Measurements from ENCODE around the gene ZNF385B.

ZNF385B gene

DNA sequence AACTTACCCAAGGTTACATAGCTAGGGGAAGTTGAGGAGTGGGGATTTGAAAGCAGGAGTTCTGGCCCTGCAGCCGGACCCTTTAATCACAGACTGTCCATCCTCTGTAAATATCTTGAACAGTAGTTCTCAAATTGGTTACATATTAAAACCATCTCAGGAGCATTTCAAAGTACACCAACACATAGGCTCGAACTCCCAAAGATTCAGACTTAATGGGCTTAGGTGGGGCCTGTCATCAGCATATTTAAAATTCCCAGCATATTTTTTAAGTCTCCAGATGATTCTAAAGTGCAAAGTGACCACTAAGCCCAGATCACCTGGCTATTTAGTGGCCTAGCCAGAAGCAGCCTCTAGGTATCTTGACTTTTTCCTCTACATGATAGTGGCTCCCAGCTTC, 192.2 kb downstream of the ZNF385B start:
- H3K4me1 ChIP-seq (ENCODE audit: insufficient read depth, low read length, severe bottlenecking), result no peaks in the 10 kb centered on the region
- no peak overlapping the region for H3K9ac ChIP-seq (ENCODE audit: low read length)
- no peak overlapping the region for H3K4me2 ChIP-seq (ENCODE audit: low read length)
- H3K27ac ChIP-seq (ENCODE audit: low read depth, low read length, poor library complexity, severe bottlenecking), result no peak overlapping the region
- no peak overlapping the region for H3K4me3 ChIP-seq (ENCODE audit: low read depth, low read length, poor library complexity, severe bottlenecking)
- no peaks in the 10 kb centered on the region for H3K79me2 ChIP-seq (ENCODE audit: insufficient read depth, low read length)
- H3K27me3 ChIP-seq (ENCODE audit: insufficient read depth, low read length), result no peaks in the 10 kb centered on the region
- TF ChIP-seq EZH2 (IDR thresholded peaks at IDR 0.05; ENCODE audit: borderline replicate concordance, low read length), result no peak
- TF ChIP-seq, protein P1, sequence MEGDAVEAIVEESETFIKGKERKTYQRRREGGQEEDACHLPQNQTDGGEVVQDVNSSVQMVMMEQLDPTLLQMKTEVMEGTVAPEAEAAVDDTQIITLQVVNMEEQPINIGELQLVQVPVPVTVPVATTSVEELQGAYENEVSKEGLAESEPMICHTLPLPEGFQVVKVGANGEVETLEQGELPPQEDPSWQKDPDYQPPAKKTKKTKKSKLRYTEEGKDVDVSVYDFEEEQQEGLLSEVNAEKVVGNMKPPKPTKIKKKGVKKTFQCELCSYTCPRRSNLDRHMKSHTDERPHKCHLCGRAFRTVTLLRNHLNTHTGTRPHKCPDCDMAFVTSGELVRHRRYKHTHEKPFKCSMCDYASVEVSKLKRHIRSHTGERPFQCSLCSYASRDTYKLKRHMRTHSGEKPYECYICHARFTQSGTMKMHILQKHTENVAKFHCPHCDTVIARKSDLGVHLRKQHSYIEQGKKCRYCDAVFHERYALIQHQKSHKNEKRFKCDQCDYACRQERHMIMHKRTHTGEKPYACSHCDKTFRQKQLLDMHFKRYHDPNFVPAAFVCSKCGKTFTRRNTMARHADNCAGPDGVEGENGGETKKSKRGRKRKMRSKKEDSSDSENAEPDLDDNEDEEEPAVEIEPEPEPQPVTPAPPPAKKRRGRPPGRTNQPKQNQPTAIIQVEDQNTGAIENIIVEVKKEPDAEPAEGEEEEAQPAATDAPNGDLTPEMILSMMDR (IDR thresholded peaks at IDR 0.05; ENCODE audit: low read length), result no peak
- H3K9me2 ChIP-seq (ENCODE audit: low read depth, low read length), result no peaks in the 10 kb centered on the region
- H3K9me3 ChIP-seq (ENCODE audit: low read length), result no peaks in the 10 kb centered on the region
- no peak overlapping the region for H2AFZ ChIP-seq (ENCODE audit: low read length)
- H3F3A ChIP-seq (ENCODE audit: insufficient read depth, low read length), result no peaks in the 10 kb centered on the region
- H4K20me1 ChIP-seq (ENCODE audit: insufficient read depth, low read length), result no peaks in the 10 kb centered on the region
- H3K36me3 ChIP-seq (ENCODE audit: insufficient read depth, low read length), result no peaks in the 10 kb centered on the region

DNA sequence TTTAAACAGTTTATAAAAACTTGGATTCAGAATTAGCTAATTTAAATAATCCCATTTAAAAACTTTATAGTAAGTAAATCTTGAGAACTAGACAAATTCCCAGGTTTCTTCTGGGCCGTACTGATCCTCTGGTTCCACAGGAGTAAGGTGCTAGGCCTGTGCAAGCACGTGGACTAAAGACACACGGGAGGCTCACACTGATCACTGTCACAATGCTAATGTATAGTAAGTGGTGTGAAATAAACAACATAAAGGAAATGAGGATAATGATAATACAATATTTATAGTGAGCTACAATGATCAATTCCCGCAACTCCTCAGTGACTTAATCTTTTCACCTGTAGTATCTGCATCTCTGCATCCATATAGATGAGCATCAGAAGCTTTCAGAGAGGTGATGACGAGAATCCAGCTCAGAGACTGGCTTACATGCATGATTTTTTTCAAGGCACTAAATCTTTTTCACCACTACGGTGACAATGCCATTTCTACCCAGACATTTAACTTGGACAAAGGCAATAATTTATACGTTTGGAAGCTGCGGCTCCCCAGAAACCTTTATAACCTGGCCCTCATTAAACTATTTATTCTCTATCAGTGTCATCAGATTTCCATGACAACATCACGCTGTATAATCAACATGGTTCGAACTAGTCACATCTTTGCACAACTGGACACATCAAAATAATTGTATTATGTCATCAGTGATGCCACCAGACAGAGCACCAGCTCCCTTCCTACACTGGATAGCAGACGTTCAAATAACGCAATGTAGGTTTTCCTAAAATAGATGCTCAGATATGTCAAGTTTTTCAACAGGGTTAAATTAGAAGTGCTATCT, 196.2 kb downstream of the ZNF385B start:
- H2AFZ ChIP-seq (ENCODE audit: low read length), result no peak overlapping the region

DNA sequence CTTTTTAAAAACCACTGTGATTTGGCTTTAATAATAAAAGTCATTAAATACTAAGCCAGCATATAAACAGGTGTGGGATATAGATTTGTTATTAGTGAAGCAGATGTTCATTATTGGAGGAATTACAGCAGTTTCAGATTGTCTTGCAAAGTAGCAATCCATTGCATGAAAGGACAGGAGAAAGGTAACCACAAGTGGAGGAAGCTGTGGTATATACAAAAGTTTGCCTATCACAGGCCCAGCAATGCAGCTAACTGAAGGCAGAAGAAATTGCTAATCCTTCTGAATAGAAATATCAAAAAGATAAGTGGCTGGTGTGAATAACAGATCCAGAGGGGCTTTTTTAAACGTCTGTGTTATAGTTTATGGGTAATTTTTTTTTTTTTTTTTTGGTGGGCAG, 199.4 kb downstream of the ZNF385B start:
- Histone ChIP-seq H3K36me3 (ENCODE audit: insufficient read depth, low read length) (no peaks in the 10 kb centered on the region), H3K79me2 (ENCODE audit: insufficient read depth, low read length) (no peaks in the 10 kb centered on the region), H3K27me3 (ENCODE audit: insufficient read depth, low read length) (no peaks in the 10 kb centered on the region), H2AFZ (ENCODE audit: low read length) (no peak overlapping the region), H3K4me3 (ENCODE audit: low read depth, low read length, poor library complexity, severe bottlenecking) (no peak overlapping the region), H3K4me2 (ENCODE audit: low read length) (no peak overlapping the region), H3K27ac (ENCODE audit: low read depth, low read length, poor library complexity, severe bottlenecking) (no peak overlapping the region), H3K4me1 (ENCODE audit: insufficient read depth, low read length, severe bottlenecking) (no peaks in the 10 kb centered on the region), H4K20me1 (ENCODE audit: insufficient read depth, low read length) (no peaks in the 10 kb centered on the region), H3K9me2 (ENCODE audit: low read depth, low read length) (no peaks in the 10 kb centered on the region), H3F3A (ENCODE audit: insufficient read depth, low read length) (no peaks in the 10 kb centered on the region), H3K9me3 (ENCODE audit: low read length) (no peaks in the 10 kb centered on the region), H3K9ac (ENCODE audit: low read length) (no peak overlapping the region)
- TF ChIP-seq, protein P1 (IDR thresholded peaks at IDR 0.05; ENCODE audit: low read length), result no peak
- TF ChIP-seq EZH2 (IDR thresholded peaks at IDR 0.05; ENCODE audit: borderline replicate concordance, low read length), result no peak

More for the DNA sequence above, 196.2 kb downstream of the ZNF385B start:
- Histone ChIP-seq H3K4me3 (ENCODE audit: low read depth, low read length, poor library complexity, severe bottlenecking) (no peak overlapping the region), H3K4me2 (ENCODE audit: low read length) (no peak overlapping the region), H3K36me3 (ENCODE audit: insufficient read depth, low read length) (no peaks in the 10 kb centered on the region), H3K79me2 (ENCODE audit: insufficient read depth, low read length) (no peaks in the 10 kb centered on the region), H3F3A (ENCODE audit: insufficient read depth, low read length) (no peaks in the 10 kb centered on the region), H3K9ac (ENCODE audit: low read length) (no peak overlapping the region), H3K27ac (ENCODE audit: low read depth, low read length, poor library complexity, severe bottlenecking) (no peak overlapping the region), H3K4me1 (ENCODE audit: insufficient read depth, low read length, severe bottlenecking) (no peaks in the 10 kb centered on the region), H4K20me1 (ENCODE audit: insufficient read depth, low read length) (no peaks in the 10 kb centered on the region), H3K9me3 (ENCODE audit: low read length) (no peaks in the 10 kb centered on the region), H3K9me2 (ENCODE audit: low read depth, low read length) (no peaks in the 10 kb centered on the region), H3K27me3 (ENCODE audit: insufficient read depth, low read length) (no peaks in the 10 kb centered on the region)
- TF ChIP-seq, protein P1 (IDR thresholded peaks at IDR 0.05; ENCODE audit: low read length), result no peak

Measured in OCI-LY1 (cell line).